Measurements from ENCODE around the gene RBPJL.

The RBPJL gene

DNA sequence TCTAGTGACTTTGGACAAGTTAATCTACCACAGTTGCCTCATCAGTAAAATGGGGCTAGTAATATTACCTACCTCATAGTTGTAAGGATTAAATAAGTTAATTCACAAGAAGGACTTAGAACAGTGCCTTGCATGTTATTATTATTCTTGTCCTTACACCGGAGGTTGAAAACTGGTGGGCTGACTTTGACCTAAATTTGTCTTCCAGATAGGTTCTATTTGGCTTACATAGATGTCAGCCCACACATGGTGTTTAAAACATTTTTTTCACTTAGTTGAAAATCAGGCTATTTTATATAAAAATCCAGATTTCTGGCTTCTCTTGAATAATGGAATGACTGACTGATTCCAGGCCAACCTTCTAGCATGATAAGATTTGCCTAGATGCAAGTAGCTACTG, 59.6 kb downstream of the RBPJL start:
- H3K4me2 ChIP-seq (ENCODE audit: low read depth, low read length): no peak overlapping the region
- H3K79me2 ChIP-seq (ENCODE audit: low read length): peaks cover 39% of the 10 kb centered on the region
- H3K27ac ChIP-seq (ENCODE audit: low read length): no peak overlapping the region
- DNase-seq: no peak
- no peak overlapping the region for H3K9ac ChIP-seq (ENCODE audit: low read length)
- H4K20me1 ChIP-seq (ENCODE audit: insufficient read depth, low read length): no peaks in the 10 kb centered on the region
- H3F3A ChIP-seq (ENCODE audit: insufficient read depth, low read length): peaks cover 29% of the 10 kb centered on the region
- H2AFZ ChIP-seq (ENCODE audit: low read length): no peak overlapping the region
- H3K27me3 ChIP-seq (replicated peaks; ENCODE audit: insufficient read depth, low read length): no peaks in the 10 kb centered on the region
- no peak overlapping the region for H3K4me3 ChIP-seq (ENCODE audit: low read length)
- no peaks in the 10 kb centered on the region for H3K9me2 ChIP-seq (replicated peaks; ENCODE audit: insufficient read depth, low read length)
- no peak for TF ChIP-seq EZH2phosphoT487 (IDR thresholded peaks at IDR 0.05; ENCODE audit: low read length)
- no peak for TF ChIP-seq CTCF (IDR thresholded peaks at IDR 0.05; ENCODE audit: low read length)
- no peak for TF ChIP-seq EZH2 (optimal IDR thresholded peaks at IDR 0.05; ENCODE audit: low read depth, low read length)
- H3K36me3 ChIP-seq (replicated peaks; ENCODE audit: insufficient read depth, low read length): no peaks in the 10 kb centered on the region
- no peaks in the 10 kb centered on the region for H3K9me3 ChIP-seq (replicated peaks; ENCODE audit: insufficient read depth, low read length)
- peaks cover 28% of the 10 kb centered on the region for H3K4me1 ChIP-seq (ENCODE audit: low read length)

DNA sequence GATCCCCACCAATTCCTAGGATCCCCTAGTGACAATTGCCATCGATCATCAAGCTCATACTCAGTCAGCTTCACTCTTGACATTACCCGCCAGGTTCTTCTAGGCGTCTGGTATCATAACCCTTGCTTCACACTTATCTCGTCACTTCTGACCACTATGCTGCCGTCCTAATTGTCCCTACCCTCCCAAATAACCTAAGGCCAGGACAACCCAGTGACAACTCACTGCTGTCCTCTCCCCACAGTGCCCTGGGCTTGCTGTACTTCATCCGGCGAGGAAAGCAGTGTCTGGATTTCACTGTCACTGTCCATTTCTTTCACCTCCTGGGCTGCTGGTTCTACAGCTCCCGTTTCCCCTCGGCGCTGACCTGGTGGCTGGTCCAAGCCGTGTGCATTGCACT, 60.0 kb downstream of the RBPJL start:
- H4K20me1 ChIP-seq (ENCODE audit: insufficient read depth, low read length): no peaks in the 10 kb centered on the region

DNA sequence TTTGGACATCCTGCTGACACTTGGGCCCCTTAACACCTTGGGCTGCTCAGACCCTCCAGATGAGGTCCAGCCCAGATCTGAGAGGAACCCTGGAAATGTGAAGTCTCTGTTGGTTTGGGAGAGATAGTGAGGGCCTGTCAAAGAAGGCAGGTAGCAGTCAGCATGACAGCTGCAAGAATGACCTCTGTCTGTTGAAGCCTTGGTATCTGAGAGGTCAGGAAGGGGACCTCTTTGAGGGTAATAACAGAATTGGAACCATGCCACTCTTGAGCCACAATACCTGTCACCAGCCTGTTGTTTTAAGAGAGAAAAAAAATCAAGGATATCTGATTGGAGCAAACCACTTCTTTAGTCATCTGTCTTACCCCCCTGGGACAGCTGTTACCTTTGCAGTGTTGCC, 60.5 kb downstream of the RBPJL start:
- Histone ChIP-seq H4K20me1 (ENCODE audit: insufficient read depth, low read length) (no peaks in the 10 kb centered on the region), H3K9me3 (replicated peaks; ENCODE audit: insufficient read depth, low read length) (no peaks in the 10 kb centered on the region), H3K9me2 (replicated peaks; ENCODE audit: insufficient read depth, low read length) (no peaks in the 10 kb centered on the region), H3F3A (ENCODE audit: insufficient read depth, low read length) (peaks cover 29% of the 10 kb centered on the region), H3K4me1 (ENCODE audit: low read length) (peaks cover 28% of the 10 kb centered on the region), H3K36me3 (replicated peaks; ENCODE audit: insufficient read depth, low read length) (no peaks in the 10 kb centered on the region), H3K4me3 (ENCODE audit: low read length) (no peak overlapping the region), H2AFZ (ENCODE audit: low read length) (no peak overlapping the region), H3K9ac (ENCODE audit: low read length) (no peak overlapping the region), H3K27ac (ENCODE audit: low read length) (no peak overlapping the region), H3K27me3 (replicated peaks; ENCODE audit: insufficient read depth, low read length) (no peaks in the 10 kb centered on the region), H3K79me2 (ENCODE audit: low read length) (peaks cover 39% of the 10 kb centered on the region), H3K4me2 (ENCODE audit: low read depth, low read length) (peak overlapping the region; percentile 79)
- no peak for DNase-seq
- TF ChIP-seq EZH2 (optimal IDR thresholded peaks at IDR 0.05; ENCODE audit: low read depth, low read length): no peak
- TF ChIP-seq CTCF (IDR thresholded peaks at IDR 0.05; ENCODE audit: low read length): no peak
- TF ChIP-seq EZH2phosphoT487 (IDR thresholded peaks at IDR 0.05; ENCODE audit: low read length): no peak

More for the DNA sequence above, 60.0 kb downstream of the RBPJL start:
- no peaks in the 10 kb centered on the region for H3K36me3 ChIP-seq (replicated peaks; ENCODE audit: insufficient read depth, low read length)
- H3K4me1 ChIP-seq (ENCODE audit: low read length): peaks cover 28% of the 10 kb centered on the region
- H3K27me3 ChIP-seq (replicated peaks; ENCODE audit: insufficient read depth, low read length): no peaks in the 10 kb centered on the region
- DNase-seq: no peak
- no peak overlapping the region for H3K4me2 ChIP-seq (ENCODE audit: low read depth, low read length)
- H2AFZ ChIP-seq (ENCODE audit: low read length): no peak overlapping the region
- H3K27ac ChIP-seq (ENCODE audit: low read length): no peak overlapping the region
- no peak overlapping the region for H3K4me3 ChIP-seq (ENCODE audit: low read length)
- no peak overlapping the region for H3K9ac ChIP-seq (ENCODE audit: low read length)
- H3K9me3 ChIP-seq (replicated peaks; ENCODE audit: insufficient read depth, low read length): no peaks in the 10 kb centered on the region
- peaks cover 29% of the 10 kb centered on the region for H3F3A ChIP-seq (ENCODE audit: insufficient read depth, low read length)
- no peaks in the 10 kb centered on the region for H3K9me2 ChIP-seq (replicated peaks; ENCODE audit: insufficient read depth, low read length)
- peaks cover 39% of the 10 kb centered on the region for H3K79me2 ChIP-seq (ENCODE audit: low read length)
- TF ChIP-seq EZH2 (optimal IDR thresholded peaks at IDR 0.05; ENCODE audit: low read depth, low read length) (no peak), EZH2phosphoT487 (IDR thresholded peaks at IDR 0.05; ENCODE audit: low read length) (no peak), CTCF (IDR thresholded peaks at IDR 0.05; ENCODE audit: low read length) (no peak)

Data from MM.1S (cell line).